Measurements from ENCODE around the gene STMN1.

GRCh38 chr1:25911162-25911561 is 4.9 kb upstream of the STMN1 start:
- TF ChIP-seq CTCF (IDR thresholded peaks at IDR 0.05): no peak
- no peak for TF ChIP-seq EP300 (IDR thresholded peaks at IDR 0.05)
